HG02885 (cell line): ENCODE data around the gene FBXO15.

Experiments
- ATAC-seq: cut with Tn5 transposase; IDR thresholded peaks from one replicate; pipeline ENCODE4 v1.9.1; 2021; ENCODE audit warnings: mild to moderate bottlenecking; ENCODE audit not compliant: unreplicated experiment, poor library complexity

The FBXO15 gene

DNA sequence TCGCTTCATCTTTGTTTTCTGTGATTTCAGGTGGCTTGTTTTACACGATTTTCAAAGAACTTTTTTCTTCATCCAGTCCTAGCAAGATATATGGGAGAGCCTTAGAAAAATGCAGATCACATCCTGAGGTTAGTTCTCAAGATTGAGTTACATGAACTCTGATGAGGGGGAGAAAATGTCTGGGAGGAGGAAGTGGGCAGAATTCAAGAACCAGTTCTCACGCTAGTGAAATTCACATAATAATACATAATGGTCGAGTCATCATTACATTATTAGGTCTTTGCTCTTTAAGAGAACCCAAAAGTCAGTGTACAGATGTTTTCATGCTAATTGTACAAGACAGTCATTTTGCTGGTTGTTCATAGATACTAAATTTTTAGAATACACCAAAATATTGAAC, 7.6 kb upstream of the FBXO15 start:
- no peak for ATAC-seq

DNA sequence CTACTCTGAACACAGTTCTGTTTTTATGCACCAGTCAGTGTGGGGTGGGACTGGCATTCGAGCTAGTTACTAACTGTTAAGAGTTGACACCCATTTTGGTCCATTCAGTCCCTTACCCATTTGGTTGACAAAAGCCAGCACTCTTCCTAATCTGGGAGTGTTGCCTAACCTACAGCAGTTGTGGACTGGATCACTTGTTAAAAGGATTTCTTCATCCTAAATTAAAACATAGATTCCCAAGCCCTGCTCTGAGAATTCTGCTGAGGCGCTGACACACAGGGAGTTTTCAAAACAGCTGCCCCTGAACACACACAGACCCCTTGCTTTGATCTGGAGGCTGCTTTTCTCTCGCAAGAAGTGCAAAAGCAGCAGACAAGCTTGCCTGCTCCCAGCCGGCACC, 7.1 kb upstream of the FBXO15 start:
- no peak for ATAC-seq

DNA sequence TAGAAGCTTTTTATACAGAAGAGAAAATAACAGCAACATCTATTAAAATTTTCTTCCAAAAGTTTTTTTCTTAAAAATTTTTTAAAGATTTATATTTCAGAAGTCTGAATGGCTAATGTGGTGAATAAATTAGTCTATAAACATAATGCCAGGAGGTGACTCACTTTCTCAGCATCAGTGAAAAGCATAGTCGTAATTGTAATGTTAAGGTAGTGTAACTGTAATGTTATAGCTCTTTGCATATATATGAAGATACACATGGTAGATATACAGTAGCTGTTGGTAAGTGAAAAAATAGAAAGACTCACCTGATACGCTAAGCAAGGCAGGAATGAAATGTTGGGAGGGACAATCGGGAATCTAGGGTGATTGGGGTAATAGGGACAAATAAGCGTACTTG, 6.2 kb upstream of the FBXO15 start:
- ATAC-seq: no peak

DNA sequence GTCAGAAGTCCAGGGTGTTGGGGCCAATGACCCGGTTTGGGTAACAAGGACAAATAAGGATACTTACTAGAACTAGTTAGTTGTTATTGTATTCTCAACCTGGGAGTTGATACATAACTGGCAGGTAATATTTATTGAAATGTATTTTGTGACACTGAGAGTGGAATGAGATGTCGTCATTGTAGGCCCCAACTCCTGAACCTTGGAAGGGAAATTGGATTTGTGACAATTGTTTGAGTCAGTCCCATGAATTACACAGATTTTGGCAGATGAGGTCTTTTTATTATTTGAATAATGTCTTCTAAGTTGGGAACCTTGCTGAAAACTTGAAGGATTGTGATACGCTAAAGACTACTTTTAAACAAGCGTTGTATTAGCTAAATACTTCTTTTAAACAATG, 5.7 kb upstream of the FBXO15 start:
- no peak for ATAC-seq

DNA sequence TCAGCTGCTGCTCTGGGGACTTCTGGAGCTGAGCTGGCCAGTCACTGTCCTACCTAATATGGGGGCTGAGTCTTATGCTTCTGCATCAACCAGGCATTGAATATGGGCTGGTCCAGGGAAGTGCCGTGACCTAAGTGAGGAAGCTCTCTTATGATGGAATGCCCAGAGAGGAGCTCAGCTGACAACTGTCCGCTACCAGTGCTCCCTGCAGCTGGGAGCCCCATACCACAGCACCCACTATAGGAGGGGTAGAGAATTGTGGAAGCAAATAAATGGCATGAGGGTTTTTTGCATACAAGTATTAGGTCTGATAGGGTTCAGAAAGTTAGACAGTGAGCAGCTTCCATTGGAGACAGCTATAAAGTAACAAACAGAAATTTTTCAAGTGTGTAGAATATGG, 5.2 kb upstream of the FBXO15 start:
- ATAC-seq: no peak

DNA sequence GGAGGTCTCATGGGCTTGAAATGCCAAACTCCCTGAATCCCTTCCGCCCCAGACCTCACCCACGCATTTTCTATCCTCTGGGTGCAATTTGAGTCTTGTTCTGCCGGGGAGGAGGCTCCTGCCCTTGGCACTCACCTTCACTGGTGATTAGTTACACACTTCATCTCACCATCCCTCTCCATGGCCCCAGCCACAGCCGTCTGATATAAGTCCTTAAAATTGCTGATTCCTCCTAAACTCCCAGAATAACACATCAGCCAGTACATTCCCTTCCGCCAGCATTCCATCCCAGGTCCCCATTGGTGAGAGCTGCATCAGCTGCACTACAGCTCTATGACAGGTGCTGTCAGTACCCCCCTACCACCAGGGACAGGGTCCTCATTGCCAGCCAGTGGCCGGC, 4.6 kb upstream of the FBXO15 start:
- ATAC-seq: no peak

DNA sequence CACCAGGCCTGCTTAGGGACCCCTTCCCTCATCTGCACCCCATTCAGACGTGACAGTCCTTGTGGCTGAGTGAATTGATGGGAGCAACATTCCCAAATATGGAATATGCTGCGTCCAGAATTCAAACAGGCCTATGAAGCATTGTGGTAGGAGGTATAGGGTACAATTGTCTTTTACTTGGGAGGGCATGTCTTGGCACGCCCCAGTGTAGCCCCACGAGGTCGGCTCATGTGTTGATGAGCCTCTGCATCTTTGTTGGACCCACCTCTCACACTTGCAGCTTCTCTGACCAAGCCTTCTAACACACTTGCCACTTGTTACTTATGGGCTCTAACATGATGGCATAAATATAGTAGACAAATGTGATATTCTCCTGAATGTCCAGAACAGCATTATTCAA, 2.2 kb upstream of the FBXO15 start:
- ATAC-seq: no peak

DNA sequence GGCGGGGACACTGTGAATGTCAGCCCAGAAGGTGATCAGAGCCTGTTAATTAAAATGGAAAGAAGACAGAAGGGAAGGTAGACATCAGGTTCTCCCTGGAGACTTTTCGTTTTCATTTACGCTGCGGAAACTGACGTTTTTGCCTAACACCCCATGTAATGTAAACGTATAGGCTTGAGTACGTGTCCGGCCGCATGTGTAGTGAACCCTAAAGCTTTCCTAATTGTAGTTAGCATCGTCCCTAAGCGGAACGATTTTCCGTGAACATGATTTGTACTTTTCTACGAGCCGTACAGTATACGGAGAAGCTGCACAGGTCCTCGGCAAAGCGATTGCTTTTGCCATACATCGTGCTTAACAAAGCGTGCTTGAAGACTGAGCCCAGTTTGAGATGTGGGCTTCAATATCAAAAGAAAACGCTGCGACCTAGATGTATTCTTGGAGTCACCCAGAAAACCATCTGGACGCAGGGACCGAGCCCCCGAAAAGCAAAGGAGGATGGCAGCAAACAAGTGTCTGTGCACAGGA, 973 bp upstream of the FBXO15 start:
- ATAC-seq: peak; percentile 15

DNA sequence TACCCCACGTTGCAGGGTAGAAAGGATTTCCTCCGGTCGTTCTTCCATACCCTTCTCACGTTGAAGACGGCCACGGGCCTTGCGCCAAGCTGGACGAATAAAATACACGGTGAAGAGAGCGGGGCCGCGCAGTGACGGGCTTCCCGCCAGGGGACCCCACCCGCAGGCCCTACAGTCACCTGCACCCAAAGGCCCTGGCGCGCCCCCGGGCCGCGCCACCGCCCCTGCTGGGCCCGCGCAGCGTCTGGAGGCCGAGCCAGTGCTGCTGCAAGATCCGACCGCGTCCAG, 199 bp downstream of the FBXO15 start:
- ATAC-seq: no peak

DNA sequence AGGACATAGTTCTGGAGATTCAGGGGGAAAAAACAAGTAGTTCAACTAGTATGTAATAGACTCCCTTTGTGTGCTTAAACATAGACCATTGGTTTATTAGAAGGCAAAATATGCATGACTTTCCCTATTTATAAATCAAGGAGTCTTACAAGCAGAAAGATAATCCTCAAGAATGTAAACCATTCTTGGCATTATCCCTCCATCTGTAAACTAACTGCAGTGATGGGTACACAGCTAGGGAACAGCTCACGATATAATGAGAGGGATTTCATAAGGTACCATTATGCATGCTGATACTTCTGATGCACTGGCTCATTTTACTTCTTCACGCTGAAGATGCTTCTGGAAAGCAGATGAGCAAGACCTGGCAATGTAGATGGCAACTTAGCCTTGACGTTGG, 878 bp downstream of the FBXO15 start:
- no peak for ATAC-seq

DNA sequence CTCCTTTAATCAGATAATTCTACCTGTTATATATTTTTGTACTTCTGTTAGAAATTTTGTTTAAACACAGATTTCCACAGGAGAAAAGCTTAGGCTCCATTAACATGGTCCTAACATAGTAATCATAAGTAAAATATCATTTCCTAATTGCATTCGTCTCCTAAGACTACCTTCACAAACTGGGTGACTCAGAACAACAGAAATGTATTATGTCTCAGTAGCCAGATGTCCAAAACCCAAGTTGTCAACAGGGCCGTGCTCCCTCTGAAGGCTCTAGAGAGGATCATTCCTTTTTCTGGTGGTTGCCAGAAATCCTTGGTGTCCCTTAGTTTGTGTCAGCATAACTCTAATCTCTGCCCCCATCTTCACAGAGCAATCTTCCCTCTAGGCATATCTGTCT, 5.4 kb downstream of the FBXO15 start:
- no peak for ATAC-seq

DNA sequence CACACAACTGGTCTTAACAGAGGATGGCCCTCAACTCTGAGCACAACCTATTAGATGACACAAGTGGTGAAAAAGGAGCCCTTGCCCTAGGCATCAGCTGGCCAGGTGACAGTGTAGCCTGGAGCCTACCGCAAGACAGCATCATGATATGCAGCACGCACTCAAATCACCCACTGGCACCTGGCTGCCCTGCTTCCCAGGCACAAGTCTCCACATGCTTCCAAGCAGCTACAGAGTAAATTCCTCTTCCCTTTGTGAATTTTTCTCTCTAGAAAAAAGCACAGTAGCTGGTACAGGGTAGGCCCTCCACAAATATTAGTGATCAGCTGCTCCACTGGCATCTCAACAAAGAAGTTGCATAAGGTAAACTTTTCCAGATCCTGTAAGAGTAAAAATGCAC, 6.0 kb downstream of the FBXO15 start:
- no peak for ATAC-seq

DNA sequence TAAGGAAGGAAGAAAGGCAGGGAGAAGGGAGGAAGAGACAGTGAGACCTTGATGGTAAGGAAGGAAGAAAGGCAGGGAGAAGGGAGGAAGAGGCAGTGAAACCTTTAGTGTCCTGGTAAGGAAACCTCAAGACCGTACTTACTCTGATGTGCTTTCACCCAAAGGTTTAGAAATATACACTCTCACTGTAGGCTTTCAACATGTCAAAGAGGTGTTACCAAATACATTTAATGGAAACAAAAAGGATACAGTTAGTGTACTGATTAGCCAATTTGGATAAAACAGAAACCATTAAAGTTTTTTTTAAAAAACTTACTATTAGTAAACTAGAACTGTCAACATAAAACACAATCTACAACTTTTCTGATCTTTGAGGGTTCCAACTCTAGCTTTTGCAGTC, 7.1 kb downstream of the FBXO15 start:
- no peak for ATAC-seq

DNA sequence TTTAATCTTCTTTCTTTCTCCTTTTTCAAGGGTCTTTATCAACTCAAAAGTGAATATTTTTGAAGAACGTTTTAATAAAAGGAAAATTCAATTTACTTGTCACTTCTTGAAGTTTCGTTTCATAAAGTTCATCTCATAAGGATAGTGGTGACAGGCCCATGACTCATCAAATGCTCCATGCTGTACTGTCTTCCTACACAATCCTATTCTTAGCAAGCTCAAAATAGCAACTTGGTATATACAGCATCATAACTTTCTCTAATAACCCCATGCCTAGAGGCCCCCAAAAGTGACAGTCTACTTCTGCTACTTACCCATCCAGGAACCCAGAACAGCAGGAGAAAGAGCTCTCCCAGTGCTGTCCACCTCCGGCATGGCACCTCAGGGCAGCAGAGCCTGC, 7.7 kb downstream of the FBXO15 start:
- peak; percentile 82 for ATAC-seq

DNA sequence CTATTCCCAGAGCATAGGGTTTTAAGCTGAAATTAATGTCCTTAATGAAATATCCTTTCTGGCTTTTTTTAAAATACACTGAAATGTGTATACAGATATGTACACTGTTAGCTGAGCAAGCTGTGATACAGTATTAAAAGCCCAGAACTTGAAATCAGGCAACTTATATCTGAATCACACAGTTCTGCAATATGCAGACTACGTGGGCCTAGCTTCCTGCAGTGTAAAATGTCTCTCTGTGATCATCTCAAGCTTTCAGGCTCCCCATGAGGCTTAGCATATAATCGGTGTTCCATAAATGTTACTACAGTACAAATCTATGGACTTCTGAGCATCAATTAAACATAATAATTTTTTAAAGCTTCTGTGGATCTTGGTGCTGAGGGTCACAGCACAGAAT, 8.2 kb downstream of the FBXO15 start:
- ATAC-seq: peak; percentile 39

DNA sequence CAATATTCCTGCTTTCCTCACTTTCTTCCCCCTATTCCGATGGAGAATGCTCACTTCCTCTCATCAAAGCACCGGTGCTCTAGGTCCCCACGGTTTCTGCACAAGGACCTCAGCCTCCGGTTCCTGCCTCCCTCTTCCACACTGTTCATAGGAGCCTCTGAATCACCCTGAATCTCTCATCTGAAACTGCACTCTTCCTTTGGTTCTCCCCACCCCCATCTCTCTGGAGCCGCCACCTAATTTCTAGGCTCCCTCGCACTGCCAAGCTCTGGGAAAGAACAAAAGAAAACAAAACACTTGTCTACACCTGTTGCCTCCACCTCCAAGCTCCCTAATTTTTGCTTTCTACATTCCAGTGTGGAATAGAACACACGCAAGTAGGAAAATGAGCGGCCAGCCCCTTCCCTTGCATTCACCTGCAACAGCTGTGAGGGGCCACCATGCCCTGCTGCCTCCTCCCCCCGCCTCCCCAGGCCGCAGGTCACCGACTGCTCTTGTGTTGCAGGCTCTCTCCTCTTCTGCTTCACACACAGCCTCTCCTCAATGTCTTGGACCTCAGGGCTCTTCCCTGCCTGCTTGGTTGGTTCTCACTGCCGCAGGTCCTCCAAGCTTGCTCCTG, 9.6 kb downstream of the FBXO15 start:
- ATAC-seq: no peak

DNA sequence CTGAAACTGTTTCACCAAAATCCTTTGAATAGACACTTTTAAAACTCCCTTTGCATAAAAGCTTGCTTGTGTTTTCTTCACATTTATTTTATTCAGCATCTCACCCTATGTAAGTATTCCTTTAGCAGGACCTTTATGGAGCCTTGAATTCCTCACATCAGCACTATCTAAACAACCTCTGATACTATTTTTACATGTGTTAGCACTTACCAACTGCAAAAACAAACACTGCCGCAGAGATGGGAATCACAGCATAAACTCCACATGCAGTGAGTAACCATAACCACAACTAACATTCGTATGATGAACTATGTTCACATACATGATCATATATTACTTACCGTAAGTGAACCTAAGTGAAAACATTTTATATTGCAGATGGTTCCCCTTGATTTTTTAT, 15.4 kb downstream of the FBXO15 start:
- ATAC-seq: no peak

DNA sequence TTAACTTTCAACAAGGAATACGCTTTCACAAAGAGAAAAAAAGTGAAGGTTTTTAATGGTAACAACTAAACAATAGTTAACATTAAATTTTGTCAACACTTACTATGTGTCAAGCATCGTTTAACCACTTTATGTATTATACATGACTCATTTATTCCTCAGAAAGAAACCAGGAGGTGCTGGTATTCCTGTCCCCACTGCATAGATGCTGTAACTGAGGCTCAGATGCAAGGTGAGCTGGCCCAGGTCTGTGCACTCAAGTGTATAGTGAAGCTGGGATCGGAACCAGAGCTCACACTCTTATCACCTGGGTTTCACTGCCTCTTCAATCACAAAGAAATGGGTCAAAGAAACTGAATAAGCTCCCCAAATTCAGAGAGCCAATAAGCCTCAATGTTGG, 16.5 kb downstream of the FBXO15 start:
- ATAC-seq: no peak

DNA sequence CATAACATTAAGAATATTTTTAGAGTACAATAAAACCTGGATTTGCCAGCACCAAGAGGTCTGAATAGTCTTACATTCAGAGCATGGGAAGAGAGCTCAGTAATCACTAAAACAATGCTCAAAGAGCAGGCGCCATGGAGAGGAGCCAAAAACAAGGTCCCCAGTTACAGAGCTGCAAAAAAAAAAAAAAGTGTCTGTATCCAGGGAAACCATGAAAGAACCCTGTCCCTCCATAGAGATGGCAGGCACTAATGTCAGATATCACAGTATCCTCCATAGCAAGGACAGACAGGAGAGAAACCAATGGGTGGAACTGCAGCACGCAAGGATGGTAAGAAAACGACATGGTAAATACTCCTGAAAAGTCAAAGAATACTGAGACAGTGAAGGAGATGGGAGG, 19.5 kb downstream of the FBXO15 start:
- no peak for ATAC-seq

DNA sequence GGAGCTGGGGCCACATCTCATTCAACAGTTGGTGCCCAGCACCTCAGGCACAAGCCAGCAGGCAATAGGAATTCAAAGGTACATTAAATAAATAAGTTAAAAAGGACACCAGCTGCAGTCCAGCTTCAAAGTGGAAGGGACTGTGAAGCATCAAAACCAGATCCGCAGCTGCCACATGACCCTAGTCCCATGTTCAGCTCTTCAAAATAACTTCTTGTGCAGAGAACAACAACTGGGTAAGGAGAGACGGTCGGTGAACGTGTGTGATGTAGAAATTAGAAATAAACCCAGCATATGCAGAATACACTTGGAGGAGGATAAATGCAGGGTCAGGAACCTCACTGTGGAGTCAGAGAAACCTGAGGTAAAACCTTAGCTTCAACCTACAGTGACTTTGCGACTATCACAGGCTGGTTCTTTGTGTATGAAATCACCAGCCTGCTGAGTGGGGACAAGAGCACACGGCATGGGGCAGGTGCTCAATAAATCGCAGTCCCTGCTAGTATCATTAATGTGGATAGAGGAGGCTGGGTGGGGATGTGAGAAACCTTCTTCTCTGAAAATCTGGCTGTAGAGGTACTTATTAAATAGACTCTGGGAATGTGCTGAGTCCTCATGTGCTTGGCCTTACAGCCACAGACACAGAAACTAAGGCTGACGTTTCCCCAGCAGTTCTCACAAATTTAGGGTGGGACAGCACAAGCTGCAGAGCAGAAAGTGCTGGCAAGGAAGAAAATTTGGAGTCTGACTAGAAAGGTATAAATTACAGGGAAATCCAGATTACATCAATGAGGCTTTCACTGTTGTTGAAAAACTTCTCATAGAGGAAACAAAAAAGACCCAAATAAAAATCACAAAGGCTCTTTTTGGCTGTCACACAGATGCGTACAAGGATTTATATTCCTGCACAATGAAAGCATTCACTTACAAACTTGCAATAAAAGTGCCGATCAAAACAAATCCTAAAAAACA, 20.7 kb downstream of the FBXO15 start:
- no peak for ATAC-seq

DNA sequence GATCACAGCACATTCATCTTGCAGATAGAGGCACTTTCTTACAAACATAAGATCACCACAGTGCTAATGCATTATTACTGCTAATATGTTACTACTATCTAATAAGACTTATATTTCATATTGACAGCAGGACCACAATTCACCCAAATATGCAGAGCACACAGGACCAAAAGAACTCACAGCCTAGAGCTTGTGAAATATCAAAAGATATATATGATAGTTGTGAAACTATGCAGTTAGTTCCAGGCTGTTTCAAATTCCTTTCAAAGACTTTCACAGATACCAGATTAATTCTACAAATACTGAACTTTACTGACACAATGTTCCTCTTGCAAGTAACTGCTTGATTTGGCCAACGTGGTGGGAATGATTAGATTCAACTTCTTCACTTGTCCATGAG, 23.0 kb downstream of the FBXO15 start:
- ATAC-seq: no peak

DNA sequence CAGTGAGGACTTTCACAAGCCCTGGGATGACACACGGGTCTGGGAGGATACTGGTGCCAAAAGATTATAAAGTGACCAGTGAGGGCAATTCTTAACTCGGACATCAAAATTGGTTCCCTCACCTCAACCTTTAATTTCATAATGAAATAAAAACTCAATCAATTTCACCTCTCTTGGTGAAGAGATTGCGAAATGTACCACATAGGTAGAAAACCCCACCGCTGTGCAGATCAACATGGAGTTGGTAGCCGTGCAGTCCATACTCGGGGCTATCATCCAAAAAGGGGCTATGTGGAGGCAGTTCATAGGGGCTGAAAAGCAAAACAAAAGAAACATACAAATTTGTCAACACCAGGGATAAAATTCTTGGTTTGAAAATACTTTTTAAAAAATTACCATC, 24.4 kb downstream of the FBXO15 start:
- ATAC-seq: no peak
